Measurements from ENCODE around the gene EYS. TPM values are rescaled to one million over a fixed set of nuclear protein-coding genes. Genes with fewer than 3 reads are reported as not detected.

EYS gene
- total and polyA plus RNA-seq, 9 of the 15 experiments (the other 6 are each of a cell fraction or from before 2014, with no cell fraction given): 0.03 to 0.36 (median 0.10) TPM; not detected in 2

DNA sequence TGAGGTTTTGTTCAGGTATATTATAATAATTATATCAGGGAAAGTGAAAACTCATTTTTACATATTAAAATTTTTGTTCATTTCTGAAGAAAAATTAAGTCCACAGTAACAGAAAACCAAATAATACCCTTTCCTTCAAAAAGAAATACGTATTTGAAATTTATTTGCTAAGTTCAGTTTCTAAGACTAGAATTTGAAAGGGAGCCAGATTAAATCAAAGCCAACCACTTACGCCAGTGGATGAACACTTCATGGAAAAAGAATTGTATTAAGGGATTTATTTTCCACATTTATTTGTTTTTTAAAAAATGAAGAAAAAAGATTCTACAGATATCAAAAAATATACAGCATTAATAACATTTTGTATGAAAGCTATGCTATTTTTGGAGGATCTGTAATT is 654.4 kb downstream of the EYS start:
- Histone ChIP-seq H3K27ac (ENCODE audit: extremely low read depth, low read depth, low read length) (no peak overlapping the region), H3K9ac (ENCODE audit: insufficient read depth in 1 of 2, low read depth in 2 of 2, low read length in 2 of 2) (no peak overlapping the region), H4K20me1 (replicated peaks; ENCODE audit: control insufficient read depth, insufficient read depth, low read length) (no peaks in the 10 kb centered on the region), H3K4me1 (replicated peaks in 1 of 2; ENCODE audit: control insufficient read depth in 2 of 2, insufficient read depth in 2 of 2, low read length in 2 of 2) (no peaks in the 10 kb centered on the region), H3K27me3 (ENCODE audit: control insufficient read depth in 2 of 2, insufficient read depth in 2 of 2, low read length in 2 of 2) (no peaks in the 10 kb centered on the region), H3K4me2 (ENCODE audit: insufficient read depth, low read length) (no peak overlapping the region), H3K9me3 (replicated peaks; ENCODE audit: control insufficient read depth, insufficient read depth, low read depth, low read length) (no peaks in the 10 kb centered on the region), H3K36me3 (ENCODE audit: control insufficient read depth, insufficient read depth, low read length) (no peaks in the 10 kb centered on the region), H3K9me1 (ENCODE audit: control insufficient read depth, insufficient read depth, low read length) (no peaks in the 10 kb centered on the region), H3K4me3 (no peak overlapping the region), H3K79me2 (ENCODE audit: control insufficient read depth, insufficient read depth, low read length) (no peaks in the 10 kb centered on the region), H2AFZ (ENCODE audit: low read depth, low read length) (no peak overlapping the region)
- DNase-seq (ENCODE audit: extremely low read depth in 1 of 4, low spot score in 3 of 4) (no peak), ATAC-seq (no peak), FAIRE-seq (no peak)
- 0% methylated on average over 2 of the region's 2 CpGs for WGBS (ENCODE audit: insufficient coverage, low coverage, missing lambda C conversion rate)
- ChIA-PET CTCF (ENCODE audit: low intra/inter-chr PET ratio) (no interaction called here), POLR2A (no interaction called here)
- no peak for TF ChIP-seq BMI1 (IDR thresholded peaks at IDR 0.05; ENCODE audit: low read length)
- TF ChIP-seq ZNF263 (CRISPR knock-in tag; IDR thresholded peaks at IDR 0.05; ENCODE audit: borderline replicate concordance): no peak
- TF ChIP-seq ARID2 (IDR thresholded peaks at IDR 0.05): no peak
- no peak for TF ChIP-seq OTX1 (CRISPR knock-in tag; IDR thresholded peaks at IDR 0.05)
- TF ChIP-seq, protein P1, sequence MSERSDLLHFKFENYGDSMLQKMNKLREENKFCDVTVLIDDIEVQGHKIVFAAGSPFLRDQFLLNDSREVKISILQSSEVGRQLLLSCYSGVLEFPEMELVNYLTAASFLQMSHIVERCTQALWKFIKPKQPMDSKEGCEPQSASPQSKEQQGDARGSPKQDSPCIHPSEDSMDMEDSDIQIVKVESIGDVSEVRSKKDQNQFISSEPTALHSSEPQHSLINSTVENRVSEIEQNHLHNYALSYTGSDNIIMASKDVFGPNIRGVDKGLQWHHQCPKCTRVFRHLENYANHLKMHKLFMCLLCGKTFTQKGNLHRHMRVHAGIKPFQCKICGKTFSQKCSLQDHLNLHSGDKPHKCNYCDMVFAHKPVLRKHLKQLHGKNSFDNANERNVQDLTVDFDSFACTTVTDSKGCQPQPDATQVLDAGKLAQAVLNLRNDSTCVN (CRISPR knock-in tag; IDR thresholded peaks at IDR 0.05): no peak
- TF ChIP-seq ZBTB1 (CRISPR knock-in tag; IDR thresholded peaks at IDR 0.05; ENCODE audit: borderline replicate concordance, low read depth): no peak
- TF ChIP-seq ZBTB17 (CRISPR knock-in tag; IDR thresholded peaks at IDR 0.05): no peak
- no peak for TF ChIP-seq PHTF2 (CRISPR knock-in tag; IDR thresholded peaks at IDR 0.05)
- no peak for TF ChIP-seq ZBTB8A (IDR thresholded peaks at IDR 0.05; ENCODE audit: partially characterized antibody)
- no peak for TF ChIP-seq ELK3 (CRISPR knock-in tag; IDR thresholded peaks at IDR 0.05)
- no peak for TF ChIP-seq ADNP (tag; IDR thresholded peaks at IDR 0.05)
- no peak for TF ChIP-seq LARP7 (IDR thresholded peaks at IDR 0.05)
- no peak for TF ChIP-seq ZNF24 (IDR thresholded peaks at IDR 0.05)
- no peak for TF ChIP-seq ZNF695 (CRISPR knock-in tag; IDR thresholded peaks at IDR 0.05)
- TF ChIP-seq ATF3 (IDR thresholded peaks at IDR 0.05): no peak
- no peak for TF ChIP-seq ATF3 (CRISPR knock-in tag; conservative IDR thresholded peaks at IDR 0.05)
- no peak for TF ChIP-seq EZH2 (IDR thresholded peaks at IDR 0.05; ENCODE audit: borderline replicate concordance, low read depth, low read length)
- TF ChIP-seq, protein P2, sequence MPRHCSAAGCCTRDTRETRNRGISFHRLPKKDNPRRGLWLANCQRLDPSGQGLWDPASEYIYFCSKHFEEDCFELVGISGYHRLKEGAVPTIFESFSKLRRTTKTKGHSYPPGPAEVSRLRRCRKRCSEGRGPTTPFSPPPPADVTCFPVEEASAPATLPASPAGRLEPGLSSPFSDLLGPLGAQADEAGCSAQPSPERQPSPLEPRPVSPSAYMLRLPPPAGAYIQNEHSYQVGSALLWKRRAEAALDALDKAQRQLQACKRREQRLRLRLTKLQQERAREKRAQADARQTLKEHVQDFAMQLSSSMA (CRISPR knock-in tag; IDR thresholded peaks at IDR 0.05): no peak
- no peak for TF ChIP-seq ZNF140 (CRISPR knock-in tag; IDR thresholded peaks at IDR 0.05)
- intact Hi-C loops (cut with micrococcal nuclease) (no loop called here), in situ Hi-C loops (cut with MboI) (no loop called here)
- BruUV-seq (replicated peaks): no TSS peak
